ENCODE measurements around the gene NCAPG2. TPM values are rescaled to one million over a fixed set of nuclear protein-coding genes. Genes with fewer than 3 reads are reported as not detected.

The NCAPG2 gene
- total and polyA plus RNA-seq, 2 of the 13 experiments (the other 11 are each of a cell fraction or from before 2014, with no cell fraction given), result 15.1 to 30.7 TPM

- TF ChIP-seq ZBTB14 (CRISPR knock-in tag; IDR thresholded peaks at IDR 0.05), result no peak
- TF ChIP-seq HNF4A (CRISPR knock-in tag; IDR thresholded peaks at IDR 0.05), result no peak
- no peak for TF ChIP-seq RBM39 (IDR thresholded peaks at IDR 0.05; ENCODE audit: low read depth, low read length, poor library complexity, severe bottlenecking)
- TF ChIP-seq, protein P1, sequence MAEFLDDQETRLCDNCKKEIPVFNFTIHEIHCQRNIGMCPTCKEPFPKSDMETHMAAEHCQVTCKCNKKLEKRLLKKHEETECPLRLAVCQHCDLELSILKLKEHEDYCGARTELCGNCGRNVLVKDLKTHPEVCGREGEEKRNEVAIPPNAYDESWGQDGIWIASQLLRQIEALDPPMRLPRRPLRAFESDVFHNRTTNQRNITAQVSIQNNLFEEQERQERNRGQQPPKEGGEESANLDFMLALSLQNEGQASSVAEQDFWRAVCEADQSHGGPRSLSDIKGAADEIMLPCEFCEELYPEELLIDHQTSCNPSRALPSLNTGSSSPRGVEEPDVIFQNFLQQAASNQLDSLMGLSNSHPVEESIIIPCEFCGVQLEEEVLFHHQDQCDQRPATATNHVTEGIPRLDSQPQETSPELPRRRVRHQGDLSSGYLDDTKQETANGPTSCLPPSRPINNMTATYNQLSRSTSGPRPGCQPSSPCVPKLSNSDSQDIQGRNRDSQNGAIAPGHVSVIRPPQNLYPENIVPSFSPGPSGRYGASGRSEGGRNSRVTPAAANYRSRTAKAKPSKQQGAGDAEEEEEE (CRISPR knock-in tag; IDR thresholded peaks at IDR 0.05; ENCODE audit: borderline replicate concordance), result no peak
- no peak for TF ChIP-seq TSC22D2 (CRISPR knock-in tag; IDR thresholded peaks at IDR 0.05; ENCODE audit: borderline replicate concordance)
- no peak for TF ChIP-seq PAXIP1 (CRISPR knock-in tag; conservative IDR thresholded peaks at IDR 0.05)
- no peak for TF ChIP-seq GPN1 (CRISPR knock-in tag; IDR thresholded peaks at IDR 0.05; ENCODE audit: borderline replicate concordance)
- TF ChIP-seq ATAD3A (CRISPR knock-in tag; IDR thresholded peaks at IDR 0.05), result no peak
- TF ChIP-seq SAFB2 (CRISPR knock-in tag; IDR thresholded peaks at IDR 0.05; ENCODE audit: borderline replicate concordance, low read depth), result no peak
- TF ChIP-seq, protein P2, sequence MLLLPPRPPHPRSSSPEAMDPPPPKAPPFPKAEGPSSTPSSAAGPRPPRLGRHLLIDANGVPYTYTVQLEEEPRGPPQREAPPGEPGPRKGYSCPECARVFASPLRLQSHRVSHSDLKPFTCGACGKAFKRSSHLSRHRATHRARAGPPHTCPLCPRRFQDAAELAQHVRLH (CRISPR knock-in tag; IDR thresholded peaks at IDR 0.05; ENCODE audit: borderline replicate concordance, low read depth), result no peak
- TF ChIP-seq ATF1 (CRISPR knock-in tag; IDR thresholded peaks at IDR 0.05), result no peak
Observed at GRCh38 chr7:158740657-158741293, 36.2 kb upstream of the NCAPG2 start (continued).

All from HepG2 (cell line).